HG03175 (cell line): ENCODE data around the gene USP48.

ENCODE experiments used
- ATAC-seq: cut with Tn5 transposase; IDR thresholded peaks from one replicate; pipeline ENCODE4 v1.9.1; 2021; ENCODE audit warnings: mild to moderate bottlenecking, moderate library complexity; ENCODE audit not compliant: unreplicated experiment

The USP48 gene

DNA sequence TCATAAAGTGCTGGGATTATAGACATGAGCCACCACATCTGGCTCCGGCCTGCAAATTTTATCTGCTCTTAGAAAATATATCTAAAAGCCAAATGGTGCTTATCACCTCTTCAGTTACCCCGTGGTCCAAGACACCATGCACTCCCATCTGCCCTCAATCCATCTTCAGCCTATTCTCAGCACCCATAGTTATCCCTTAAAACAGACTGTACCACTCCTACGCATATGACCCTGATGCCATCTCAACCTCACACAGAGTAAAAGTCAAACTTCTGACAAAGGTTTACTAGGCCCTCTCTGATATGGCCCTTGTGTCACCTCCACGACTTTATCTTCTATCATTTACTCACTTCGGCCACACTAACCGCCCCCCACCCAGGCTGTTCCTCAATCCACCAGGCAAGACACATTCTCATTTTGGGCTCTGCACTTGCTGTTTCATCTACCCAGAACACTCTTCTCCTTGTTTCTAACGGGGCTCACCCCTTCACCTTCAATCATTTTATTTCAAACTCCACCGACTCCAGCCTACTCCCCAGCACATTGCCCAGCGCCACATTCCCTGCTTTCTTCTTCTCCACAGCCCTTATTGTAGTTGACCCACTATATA is 33.0 kb downstream of the USP48 start:
- no peak for ATAC-seq

DNA sequence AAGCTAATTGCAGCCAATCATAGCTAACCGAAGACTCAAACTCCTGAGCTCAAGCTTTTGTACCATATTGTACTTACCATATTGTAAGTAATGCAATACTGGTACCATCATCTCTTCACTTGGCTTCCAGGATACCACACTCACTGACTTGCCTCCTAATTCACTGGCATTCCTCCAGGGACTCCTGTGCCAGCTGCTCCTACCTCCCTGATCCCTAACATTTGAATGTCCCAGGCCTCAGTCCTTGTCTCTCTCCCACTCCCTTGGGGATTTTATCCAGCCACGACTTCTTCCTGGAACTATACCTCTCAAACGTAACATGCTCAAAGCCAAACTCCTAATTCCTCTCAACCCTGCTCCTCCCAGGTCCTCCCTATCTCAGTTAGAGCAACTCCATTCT is 33.8 kb downstream of the USP48 start:
- no peak for ATAC-seq

DNA sequence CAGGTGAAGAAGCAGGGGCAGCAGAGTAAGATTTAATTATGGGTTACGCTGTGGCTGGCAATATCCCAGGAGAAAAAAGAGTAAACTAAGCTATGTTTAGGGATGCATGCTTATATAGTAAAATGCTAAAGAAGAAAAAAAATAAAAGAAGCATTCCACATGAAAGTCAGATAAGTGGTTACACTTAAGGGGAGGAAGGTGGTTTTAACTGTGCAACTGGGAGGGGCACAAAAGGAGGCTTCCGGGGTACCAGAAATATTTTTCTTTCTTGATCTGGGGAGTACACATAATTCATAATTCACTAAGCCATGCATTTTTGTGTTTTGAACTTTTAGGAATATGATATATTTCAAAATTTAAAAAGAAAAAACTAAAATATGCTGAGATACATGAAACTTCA is 39.5 kb downstream of the USP48 start:
- ATAC-seq, result no peak

DNA sequence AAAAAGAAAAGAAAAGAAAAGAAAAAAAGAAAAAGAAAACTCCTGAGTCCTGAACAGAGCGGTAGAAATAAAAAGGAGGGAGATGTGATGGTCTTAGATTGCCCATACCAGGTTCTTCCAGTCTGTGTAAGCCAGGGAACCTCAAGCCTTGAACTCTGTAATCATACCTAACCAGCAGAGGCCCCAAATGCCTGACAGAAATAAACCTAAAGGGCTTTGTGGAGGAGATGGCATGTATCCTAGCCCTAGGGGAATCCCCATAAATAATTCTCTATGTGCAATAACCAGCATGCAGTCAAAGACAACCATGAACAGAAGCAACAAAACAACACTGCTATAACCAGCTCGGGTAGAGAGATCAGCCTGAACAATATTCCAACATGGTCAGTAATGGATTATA is 40.4 kb downstream of the USP48 start:
- no peak for ATAC-seq

DNA sequence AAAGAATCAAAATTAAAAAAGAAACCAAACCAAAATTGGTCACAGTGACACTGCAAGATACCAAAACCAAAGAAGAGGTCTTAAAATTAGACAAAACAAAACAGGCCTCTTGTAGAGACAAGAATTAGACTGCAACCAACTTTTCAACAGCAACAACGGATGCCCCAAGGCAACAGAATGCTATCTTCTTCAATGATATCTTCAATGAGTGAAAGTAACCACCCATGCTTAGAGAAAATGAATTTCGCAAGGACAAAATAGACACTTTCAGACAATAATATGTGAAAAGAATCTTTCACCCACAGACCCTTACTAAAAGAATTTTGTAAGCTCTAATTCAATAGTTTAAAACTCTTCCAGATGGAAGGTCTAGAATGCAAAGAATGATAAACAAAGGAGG is 41.7 kb downstream of the USP48 start:
- ATAC-seq, result no peak

DNA sequence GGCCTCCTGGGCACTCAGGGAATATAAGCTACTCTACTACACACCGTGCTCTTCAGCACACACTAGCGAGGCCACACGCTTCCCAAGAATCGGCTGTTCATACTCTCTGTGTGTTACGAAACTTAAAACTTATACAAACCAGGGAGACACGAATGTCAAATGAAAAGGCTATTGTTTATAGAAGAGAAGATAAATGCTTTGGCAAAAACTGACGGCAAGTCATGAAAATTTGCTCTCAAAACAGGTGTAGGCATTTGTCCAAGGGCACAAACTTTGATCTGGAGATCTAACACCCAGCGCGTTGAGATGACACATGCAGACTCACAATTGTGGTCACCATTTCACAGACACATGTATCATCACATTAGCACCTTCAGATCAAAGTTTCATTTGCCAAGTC is 46.1 kb downstream of the USP48 start:
- no peak for ATAC-seq

DNA sequence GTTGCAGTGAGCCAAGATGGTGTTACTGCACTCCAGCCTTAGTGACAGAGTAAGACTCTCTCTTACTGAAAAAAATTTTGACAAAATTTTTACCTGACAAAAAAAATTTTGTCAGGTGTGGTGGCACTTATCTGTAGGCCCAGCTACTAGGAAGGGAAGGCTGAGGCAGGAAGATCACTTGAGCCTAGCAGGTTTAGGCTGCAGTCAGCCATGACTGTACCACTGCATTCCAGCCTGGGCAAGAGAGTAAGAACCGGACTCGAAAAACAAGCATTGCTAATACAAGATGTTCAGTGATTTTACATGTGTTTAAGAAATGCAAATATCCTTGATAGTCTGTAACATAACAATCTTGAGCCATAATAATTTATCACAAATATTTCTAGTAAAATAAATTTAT is 46.9 kb downstream of the USP48 start:
- ATAC-seq, result no peak

DNA sequence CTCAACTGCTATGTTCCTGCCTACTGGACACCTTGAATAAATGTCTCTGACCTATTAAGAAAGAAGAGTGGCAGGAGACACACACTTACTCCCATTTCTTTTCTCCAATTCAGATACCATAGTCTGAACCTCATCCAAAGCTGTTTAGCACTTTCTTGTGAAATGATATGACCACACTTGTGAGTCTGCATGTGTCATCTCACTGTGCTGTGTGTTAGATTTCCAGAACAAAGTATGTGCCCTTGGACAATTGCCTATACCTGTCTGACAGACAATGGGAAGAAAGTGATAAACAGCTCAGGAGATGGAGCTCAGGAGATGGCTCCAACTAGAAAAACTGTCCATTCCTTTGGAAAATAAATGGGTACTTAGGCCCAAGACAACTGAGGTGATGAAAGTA is 48.4 kb downstream of the USP48 start:
- no peak for ATAC-seq

DNA sequence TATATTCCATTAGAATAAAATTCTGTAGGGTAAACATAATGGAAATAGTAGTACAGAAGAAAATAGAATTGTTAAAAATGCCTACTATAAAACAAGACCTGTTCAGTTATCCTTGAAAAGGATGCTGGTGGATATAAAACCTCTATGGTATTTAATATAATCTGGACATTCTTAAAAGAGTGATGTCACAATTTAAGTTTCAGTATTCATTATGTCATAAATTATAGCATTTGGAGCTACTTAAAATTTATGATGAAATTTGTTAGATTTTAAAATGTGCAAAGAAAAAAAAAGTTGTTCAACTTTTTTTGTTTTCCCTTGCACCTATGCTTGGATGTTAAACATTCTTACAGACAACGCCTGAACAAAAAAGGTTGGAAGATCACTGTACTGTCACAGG is 50.3 kb downstream of the USP48 start:
- ATAC-seq, result no peak

DNA sequence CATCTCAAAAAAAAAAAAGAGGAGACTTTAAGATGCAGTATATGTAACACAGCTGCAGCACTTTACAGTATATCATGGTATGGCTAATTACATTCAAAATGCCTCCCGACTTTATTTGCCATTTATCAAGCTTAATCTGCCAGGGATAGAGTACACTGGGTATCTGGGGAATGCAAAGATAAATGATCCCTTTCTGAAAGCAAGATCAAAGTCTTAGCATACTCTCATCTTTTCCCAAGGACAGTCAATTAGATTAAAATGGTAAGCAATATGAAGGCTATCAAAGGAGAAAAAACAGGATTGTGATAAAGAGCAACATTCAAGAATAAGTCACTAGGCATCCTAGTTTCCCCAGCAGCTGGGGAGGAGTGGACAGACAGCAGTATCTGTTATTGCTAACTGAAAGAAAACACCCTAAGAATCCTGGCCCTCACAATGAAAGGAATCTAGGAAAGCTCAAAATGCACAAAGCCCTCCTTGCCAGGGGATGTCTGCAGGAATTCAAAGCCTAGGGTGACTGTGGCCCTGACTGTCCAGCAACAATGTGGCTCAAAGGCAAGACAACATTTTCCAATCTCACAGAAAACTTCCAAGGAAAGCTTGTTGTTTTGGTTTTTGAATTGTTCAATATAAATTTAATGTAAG is 57.1 kb downstream of the USP48 start:
- ATAC-seq, result no peak

DNA sequence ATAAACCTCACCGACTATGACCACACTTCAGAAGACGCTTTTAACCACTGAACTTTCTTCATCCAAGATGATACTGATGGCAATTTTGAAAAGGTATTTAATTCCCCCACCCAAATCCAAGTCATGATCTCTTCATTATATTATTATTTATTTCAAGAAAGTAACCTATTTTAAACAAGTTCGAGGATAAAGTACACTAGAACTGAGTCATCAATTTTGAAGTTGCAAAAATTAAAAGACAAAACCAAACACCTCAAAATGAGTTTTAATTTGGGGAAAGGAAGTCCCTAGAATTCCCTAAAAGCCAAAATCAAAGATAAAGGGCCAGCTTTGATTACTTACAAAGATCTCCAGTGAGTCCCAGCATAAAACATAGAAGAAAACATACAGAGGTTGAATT is 58.4 kb downstream of the USP48 start:
- no peak for ATAC-seq

DNA sequence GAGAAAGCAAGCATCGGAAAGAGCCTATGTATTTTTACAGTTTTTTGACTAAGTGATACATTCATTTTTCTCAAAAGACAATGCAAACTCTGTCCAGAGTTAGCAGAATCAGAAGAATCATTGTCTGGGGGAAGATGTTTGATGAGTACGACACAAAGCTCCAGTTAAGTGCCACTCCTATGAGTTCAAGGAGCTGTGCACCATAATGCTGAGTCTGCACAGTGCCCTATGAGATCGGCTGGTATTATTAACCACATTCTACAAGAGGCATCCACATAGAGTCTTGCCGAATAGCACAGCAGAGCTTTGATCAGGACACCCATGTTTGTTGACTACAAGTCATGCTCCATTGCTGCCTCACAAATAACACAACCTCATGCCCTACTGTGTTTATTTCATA is 58.9 kb downstream of the USP48 start:
- ATAC-seq, result no peak

DNA sequence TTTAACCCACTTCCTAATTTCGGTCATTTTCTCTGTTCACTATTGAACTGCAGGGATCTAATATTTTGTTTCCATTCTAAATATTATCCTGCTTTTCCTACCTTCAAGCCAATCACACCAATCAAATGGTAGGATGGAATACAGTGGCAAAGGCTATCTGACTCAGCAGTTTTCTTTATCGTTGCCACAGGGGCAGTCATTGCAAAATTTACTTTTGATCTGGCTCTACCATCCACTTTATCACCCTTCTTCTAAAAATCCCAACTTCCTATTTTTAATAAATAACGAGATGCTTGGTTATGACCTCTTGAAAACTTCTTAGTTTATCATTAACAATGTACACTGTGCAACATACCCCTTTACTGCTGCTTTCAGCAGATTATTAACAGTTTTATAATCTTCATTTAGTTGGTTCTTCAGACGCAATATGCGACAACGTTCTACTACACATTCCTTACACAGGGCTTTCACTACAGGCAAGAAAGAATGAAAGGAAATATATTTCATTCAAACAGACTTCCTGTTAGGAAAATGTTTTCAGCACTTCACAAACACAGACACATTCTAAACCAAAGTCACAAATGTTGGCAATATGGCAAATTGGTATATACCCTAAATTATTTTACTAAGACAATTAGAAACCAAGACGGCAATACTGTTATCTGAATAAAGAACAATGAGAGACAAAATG is 61.5 kb downstream of the USP48 start:
- no peak for ATAC-seq

DNA sequence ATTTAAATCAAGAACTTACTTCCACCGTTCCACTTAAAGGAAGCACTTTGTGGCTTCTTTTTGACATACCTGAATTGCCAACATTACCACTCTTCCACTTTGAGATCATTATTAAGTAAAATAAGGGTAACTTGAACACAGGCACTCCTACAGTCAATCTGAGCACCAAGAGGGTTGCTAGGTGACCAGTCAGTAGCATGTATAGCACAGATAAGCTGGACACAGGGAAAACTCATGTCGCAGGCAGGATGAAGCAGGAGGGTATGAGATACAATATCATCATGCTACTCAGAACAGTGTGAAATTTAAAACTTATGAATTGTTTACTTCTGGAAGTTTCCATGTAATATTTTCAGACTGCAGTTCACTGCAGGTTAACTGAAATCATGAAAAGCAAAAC is 66.8 kb downstream of the USP48 start:
- no peak for ATAC-seq

DNA sequence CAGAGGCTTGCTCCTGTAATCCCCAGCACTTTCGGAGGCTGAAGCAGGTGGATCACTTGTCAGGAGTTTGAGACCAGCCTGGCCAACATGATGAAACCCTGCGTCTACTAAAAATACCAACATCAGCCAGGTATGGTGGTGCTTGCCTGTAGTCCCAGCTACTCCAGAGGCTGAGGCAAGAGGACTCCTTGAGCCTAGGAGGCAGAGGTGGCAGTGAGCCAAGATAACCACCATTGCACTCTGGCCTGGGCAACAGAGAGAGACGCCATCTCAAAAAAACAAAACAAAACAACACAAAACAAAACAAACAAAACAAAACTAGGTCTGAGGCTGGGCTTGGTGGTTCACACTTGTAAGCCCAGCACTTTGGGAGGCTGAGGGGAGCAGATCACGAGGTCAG is 75.1 kb downstream of the USP48 start:
- no peak for ATAC-seq

DNA sequence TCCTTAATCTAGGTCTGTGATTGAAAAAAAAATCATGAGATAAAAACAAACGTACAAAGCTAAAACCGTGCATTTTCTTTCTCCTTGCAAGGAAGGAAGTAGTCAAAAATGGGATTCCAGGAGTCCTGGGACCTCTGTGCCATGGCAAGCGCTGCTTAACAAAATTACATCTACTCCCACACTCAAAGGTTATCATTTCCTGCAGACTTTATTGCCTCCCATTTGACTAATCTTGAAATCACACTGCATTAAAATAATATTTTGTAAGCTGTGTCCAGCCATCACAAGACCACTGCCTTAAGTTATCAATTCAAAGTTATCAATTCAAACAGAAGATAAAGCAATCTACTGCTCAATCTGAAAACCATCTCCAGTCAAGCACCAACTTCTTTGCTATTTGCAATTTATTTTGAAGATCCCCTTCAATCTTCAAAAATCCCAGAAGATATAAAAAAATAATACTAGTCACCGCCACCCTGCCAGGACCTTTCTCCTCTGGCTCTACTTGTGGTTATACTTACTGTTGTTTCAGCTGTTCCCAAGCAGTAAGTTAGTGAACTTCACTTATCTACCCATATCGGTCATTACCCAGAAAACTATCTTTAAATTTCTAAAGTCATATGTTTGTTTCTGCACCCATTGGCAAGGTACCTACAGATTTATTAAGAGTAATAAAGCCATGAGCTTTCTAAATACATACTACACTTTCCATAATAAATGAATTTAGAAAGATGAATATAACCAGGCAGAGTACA is 75.7 kb downstream of the USP48 start:
- no peak for ATAC-seq

DNA sequence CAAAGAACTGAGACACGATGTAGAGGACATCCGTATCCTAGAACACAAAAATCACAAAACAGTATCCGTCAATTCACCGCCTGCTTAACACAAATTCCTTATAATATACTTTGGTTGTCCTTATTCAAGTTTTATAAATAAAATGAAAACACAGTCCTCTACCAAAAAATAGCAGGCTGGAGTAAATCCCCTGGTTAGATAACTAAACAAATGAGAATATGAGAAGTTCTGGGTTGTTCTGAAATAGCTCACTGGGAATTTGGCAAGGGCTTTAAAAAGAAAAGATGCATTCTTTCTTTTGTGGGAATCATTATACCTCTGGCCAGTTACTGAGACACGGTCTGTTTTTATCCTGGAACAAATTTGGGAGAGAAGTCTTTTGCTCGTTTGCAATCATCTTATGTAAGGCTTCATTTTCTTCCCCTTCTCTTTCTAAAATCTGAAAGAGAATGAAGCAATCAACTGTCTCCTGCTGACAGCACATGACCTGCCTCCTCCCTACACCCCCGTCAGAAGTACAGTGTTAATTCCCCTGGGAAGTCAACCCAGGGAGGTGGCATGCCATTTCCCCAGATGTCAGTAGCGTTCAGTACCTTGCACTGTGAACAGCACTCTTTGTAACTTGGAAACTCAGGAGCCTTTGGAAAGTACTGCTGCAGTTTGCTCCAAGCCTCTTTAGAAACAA is 76.7 kb downstream of the USP48 start:
- no peak for ATAC-seq

DNA sequence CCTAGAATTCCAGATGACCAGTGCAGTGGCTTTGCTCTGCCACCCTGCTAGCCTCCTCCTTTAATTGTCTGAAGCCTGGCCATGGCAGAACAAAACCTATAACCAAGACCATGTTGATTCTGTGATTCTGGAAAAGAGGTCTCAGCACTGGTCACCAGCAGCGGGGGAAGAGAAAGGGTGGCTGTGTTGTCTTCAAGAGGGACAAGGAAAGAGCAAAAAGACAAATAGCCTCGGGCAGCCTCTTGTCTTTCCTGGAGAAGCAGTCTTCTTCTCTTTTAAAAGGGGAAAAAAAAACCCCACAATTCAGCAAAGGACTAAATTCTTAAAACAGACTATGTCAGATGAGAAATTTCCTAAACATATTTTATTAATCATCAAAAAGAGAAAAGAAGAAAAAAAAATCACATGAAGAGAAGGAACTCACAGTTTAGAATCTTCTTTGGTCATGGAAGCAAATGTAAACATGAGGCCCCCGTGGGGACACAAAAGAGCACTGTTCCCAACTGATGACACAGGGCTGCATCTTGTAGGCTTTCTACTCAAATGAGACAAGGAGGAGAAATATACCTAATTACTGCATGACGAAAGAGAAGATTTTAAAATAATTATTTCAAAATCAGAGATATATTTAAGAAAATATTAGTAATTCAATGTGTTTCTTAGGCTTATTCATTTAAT is 77.5 kb downstream of the USP48 start:
- no peak for ATAC-seq

DNA sequence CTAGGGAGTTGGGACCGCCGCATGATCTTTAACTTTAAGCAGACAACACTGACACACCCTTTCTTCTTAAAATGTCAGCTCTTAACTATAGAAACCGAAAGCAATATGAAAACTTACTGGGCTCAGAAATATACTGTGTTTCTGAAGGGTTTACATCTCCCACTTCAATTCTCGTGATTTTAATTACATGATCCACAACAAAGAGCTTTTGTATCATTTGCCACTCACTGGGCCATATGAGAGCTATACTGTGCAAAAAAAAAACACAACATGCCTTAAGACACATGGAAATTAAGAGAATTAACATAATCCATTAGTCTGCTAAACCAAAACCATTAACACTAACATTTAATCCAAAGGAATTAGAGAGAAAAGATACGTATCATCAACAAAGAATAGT is 78.8 kb downstream of the USP48 start:
- no peak for ATAC-seq

DNA sequence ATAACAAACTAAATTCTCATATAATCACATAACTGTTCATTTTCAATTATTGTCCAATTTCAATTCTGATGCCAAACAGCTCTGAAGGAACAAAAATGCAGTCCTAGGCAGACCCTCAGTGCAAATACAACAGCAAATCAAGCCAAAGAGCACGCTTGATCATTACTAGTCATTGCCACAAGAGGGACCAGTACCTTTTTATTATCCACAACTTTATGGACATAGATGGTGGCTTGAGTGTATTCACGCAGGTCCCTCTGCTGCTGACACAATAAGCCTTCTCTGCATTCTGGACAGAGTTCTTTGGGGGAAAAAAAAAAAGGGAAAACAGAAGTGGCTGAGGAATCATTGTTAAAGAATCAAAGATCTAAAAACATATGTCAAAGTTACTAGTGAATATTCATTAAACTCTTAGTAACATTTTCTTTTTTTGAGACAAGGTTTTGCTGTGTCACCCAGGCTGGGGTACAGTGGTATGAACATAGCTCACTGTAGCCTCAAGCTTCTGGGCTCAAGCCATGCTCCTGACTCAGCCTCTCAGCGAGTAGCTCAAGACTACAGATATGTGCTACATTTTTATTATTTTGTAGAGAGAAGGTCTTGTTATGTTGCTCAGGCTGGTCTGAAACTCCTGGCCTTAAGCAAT is 79.5 kb downstream of the USP48 start:
- no peak for ATAC-seq
